Umbilical cord (tissue), 2 donors: ENCODE results near the gene ABCA7. TPM values are rescaled to one million over a fixed set of nuclear protein-coding genes. Genes with fewer than 3 reads are reported as not detected.
"Not testable (repeated sequence)": the region's sequence is repeated elsewhere in the genome, so short reads cannot be mapped to it uniquely, and the experiment has no call there.

Experiments
- DNase-seq: peaks from one replicate; pipeline ENCODE4 v3.0.0-alpha.2; 2015; ENCODE audit warnings: low spot score
- total RNA-seq: library from RNA; depleted of rRNA; stranded (reverse); fragments of >200 nt; gene quantifications from one replicate; pipeline ENCODE4 v1.2.3, GENCODE V29; 2014; ENCODE audit warnings: low replicate concordance; ENCODE audit not compliant: insufficient read depth

ABCA7 gene
- total RNA-seq, 1 donor from 2014 or later: 2.2 TPM

GRCh38 chr19:1114728-1115127, 74.8 kb downstream of the ABCA7 start:
- not testable (repeated sequence) for DNase-seq

Other genes starting within 250 kb of the ABCA7 start
- 82.8 TPM for gene PTBP1, start 242.7 kb upstream of the ABCA7 start, total RNA-seq
- gene PLPPR3, start 218.2 kb upstream of the ABCA7 start, total RNA-seq: not detected
- not detected for gene AZU1, start 212.3 kb upstream of the ABCA7 start, total RNA-seq
- gene PRTN3, start 199.1 kb upstream of the ABCA7 start, total RNA-seq: not detected
- gene ELANE, start 187.8 kb upstream of the ABCA7 start, total RNA-seq: not detected
- 35.2 TPM for gene CFD, start 180.4 kb upstream of the ABCA7 start, total RNA-seq
- gene MED16, start 146.9 kb upstream of the ABCA7 start, total RNA-seq: 36.1 TPM
- not detected for gene RNU6-9, start 146.6 kb upstream of the ABCA7 start, total RNA-seq
- 44.3 TPM for gene R3HDM4, start 126.9 kb upstream of the ABCA7 start, total RNA-seq
- gene KISS1R, start 122.8 kb upstream of the ABCA7 start, total RNA-seq: not detected
- gene ARID3A, start 114.1 kb upstream of the ABCA7 start, total RNA-seq: 37.1 TPM
- 67.9 TPM for gene WDR18, start 55.8 kb upstream of the ABCA7 start, total RNA-seq
- not detected for gene GRIN3B, start 39.7 kb upstream of the ABCA7 start, total RNA-seq
- 54.4 TPM for gene TMEM259, start 19.0 kb upstream of the ABCA7 start, total RNA-seq
- not detected for gene RNU6-2, start 18.6 kb upstream of the ABCA7 start, total RNA-seq
- 120 TPM for gene CNN2, start 13.5 kb upstream of the ABCA7 start, total RNA-seq
- gene ARHGAP45, start 27.1 kb downstream of the ABCA7 start, total RNA-seq: 15.6 TPM
- 42.6 TPM for gene POLR2E, start 55.3 kb downstream of the ABCA7 start, total RNA-seq
- 169 TPM for gene GPX4, start 63.9 kb downstream of the ABCA7 start, total RNA-seq
- 21.7 TPM for gene SBNO2, start 134.2 kb downstream of the ABCA7 start, total RNA-seq
- gene STK11, start 165.7 kb downstream of the ABCA7 start, total RNA-seq: 60.4 TPM
- not detected for gene CBARP, start 197.9 kb downstream of the ABCA7 start, total RNA-seq
- 24.8 TPM for gene ATP5F1D, start 201.6 kb downstream of the ABCA7 start, total RNA-seq
- gene MIDN, start 208.5 kb downstream of the ABCA7 start, total RNA-seq: 16.6 TPM
- gene CIRBP, start 229.2 kb downstream of the ABCA7 start, total RNA-seq: 319 TPM
- gene FAM174C, start 235.4 kb downstream of the ABCA7 start, total RNA-seq: 1.7 TPM
- not detected for gene EFNA2, start 245.8 kb downstream of the ABCA7 start, total RNA-seq